GM12872 (cell line): ENCODE data around the gene TMEM91.

ENCODE experiments used
- TF ChIP-seq, protein P1 (sequence below): IDR thresholded peaks from 3 replicates; pipeline ENCODE4 v1.5.1; 2011; ENCODE audit warnings: low read depth, mild to moderate bottlenecking, low read length, moderate library complexity; ENCODE audit not compliant: insufficient read depth

Gene TMEM91

DNA sequence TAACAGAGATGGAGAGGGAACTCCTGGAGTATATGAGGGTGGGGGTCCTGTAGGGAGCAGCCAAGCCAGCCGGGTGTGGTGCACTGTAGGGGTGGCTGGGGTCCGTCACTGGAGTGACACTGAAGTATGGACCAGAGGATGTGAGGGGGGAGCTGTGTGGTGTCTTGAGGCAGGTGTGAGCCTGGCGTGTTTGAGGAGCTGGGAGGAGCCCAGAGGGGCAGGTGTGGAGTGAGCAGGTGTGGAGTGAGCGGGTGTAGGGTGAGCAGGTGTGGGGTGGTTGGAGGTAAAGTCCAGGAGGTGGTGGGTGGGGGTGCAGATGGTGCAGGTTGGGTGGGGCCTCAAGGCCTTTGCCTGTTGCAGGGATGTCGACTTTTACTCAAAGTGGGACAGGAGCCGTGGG is 45.0 kb downstream of the TMEM91 start:
- TF ChIP-seq, protein P1, sequence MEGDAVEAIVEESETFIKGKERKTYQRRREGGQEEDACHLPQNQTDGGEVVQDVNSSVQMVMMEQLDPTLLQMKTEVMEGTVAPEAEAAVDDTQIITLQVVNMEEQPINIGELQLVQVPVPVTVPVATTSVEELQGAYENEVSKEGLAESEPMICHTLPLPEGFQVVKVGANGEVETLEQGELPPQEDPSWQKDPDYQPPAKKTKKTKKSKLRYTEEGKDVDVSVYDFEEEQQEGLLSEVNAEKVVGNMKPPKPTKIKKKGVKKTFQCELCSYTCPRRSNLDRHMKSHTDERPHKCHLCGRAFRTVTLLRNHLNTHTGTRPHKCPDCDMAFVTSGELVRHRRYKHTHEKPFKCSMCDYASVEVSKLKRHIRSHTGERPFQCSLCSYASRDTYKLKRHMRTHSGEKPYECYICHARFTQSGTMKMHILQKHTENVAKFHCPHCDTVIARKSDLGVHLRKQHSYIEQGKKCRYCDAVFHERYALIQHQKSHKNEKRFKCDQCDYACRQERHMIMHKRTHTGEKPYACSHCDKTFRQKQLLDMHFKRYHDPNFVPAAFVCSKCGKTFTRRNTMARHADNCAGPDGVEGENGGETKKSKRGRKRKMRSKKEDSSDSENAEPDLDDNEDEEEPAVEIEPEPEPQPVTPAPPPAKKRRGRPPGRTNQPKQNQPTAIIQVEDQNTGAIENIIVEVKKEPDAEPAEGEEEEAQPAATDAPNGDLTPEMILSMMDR, result no peak

GRCh38 chr19:41421973-41422372 is 45.6 kb downstream of the TMEM91 start:
- TF ChIP-seq, protein P1, result no peak

DNA sequence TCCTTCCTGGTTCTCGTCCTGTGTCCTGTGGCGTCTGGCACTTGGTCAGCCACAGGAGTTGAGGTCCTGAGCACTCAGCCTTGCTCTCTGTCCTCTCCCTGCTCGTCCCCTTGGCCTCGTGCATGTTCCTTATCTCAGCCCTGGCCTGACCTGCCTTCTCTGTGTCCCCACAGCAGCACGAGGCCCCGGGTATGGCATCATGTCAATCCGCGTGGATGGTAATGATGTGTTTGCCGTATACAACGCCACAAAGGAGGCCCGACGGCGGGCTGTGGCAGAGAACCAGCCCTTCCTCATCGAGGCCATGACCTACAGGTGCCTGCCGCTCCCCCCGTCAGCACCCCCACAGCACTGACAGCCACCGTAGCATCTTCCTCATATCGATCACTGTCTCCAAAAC is 46.1 kb downstream of the TMEM91 start:
- TF ChIP-seq, protein P1, result no peak

DNA sequence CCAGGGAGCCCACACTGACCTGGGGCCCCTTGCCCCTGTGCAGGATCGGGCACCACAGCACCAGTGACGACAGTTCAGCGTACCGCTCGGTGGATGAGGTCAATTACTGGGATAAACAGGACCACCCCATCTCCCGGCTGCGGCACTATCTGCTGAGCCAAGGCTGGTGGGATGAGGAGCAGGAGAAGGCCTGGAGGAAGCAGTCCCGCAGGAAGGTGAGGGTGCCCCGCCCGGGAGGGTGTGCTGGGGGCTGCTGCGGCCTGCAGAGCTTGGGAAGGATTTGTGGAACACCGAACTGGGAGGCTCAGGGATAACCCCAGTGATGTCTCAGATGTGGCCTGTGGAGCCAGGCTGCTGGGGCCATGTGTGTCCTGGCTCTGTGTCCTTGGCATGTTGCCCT is 46.6 kb downstream of the TMEM91 start:
- TF ChIP-seq, protein P1, result no peak

DNA sequence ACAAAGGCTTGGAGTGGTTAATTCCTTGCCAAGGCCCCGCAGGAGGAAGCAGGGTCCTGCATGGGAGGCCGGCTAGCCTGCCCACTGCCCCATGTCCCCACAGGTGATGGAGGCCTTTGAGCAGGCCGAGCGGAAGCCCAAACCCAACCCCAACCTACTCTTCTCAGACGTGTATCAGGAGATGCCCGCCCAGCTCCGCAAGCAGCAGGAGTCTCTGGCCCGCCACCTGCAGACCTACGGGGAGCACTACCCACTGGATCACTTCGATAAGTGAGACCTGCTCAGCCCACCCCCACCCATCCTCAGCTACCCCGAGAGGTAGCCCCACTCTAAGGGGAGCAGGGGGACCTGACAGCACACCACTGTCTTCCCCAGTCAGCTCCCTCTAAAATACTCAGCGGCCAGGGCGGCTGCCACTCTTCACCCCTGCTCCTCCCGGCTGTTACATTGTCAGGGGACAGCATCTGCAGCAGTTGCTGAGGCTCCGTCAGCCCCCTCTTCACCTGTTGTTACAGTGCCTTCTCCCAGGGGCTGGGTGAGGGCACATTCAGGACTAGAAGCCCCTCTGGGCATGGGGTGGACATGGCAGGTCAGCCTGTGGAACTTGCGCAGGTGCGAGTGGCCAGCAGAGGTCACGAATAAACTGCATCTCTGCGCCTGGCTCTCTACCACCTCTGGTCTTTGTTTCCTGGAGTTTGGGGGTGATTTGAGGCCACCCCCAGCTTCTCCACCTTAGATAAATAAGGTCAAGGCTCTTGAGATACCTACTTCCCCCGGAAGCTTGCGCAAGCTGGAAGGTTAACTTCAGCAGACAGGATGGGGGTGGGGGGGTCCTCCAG is 48.2 kb downstream of the TMEM91 start:
- TF ChIP-seq, protein P1, result no peak

DNA sequence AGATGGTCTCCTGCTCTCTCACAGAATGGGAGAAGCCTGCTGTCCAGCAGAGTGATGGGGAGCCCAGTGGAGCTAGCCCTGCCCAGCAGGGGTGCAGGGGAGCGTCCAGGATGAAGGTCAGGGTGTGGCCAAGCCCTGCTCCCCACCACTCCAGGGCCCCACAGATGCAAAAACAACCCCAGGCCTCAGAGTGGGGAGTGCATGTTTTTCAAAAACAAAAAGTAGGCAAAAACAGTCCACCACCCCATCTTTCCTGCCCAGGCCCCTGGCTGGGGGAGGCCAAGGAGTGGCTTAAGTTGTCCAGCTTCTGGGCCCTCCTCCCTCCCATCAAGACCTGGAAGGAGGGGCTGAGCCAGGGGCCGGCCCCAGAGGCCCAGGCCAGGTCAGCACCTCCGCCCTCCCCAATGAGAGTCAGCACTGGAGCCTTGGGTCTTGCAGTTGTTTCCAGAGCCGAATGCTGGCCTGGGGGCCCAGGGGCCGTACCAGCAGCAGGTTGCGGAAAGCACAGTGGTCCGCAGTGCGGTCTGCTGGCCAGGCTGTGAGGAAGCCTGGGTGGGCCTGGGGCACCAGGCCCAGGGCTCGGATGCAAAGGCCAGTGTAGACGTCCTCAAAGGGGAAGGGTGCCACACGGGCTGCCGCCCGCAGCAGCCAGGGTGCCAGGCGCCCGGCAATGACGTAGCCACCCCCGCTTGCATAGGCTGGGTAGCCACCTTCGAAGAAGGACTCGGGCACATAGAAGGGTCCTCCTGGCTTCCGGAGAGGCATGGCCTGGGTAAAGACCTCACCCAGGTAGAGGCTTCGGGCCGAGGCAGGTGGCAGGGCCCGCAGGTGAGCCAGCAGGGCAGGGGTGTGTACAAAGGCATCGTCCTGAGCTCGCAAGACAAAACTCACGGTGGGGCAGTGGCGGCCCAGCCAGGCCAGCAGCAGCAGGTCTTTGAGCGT is 49.1 kb downstream of the TMEM91 start:
- TF ChIP-seq, protein P1, result no peak
